Activated B cell treated with CpG ODN at 0.5 μM for 24 hours (primary cell): ENCODE data around the gene TMEM238. TPM values are rescaled to one million over a fixed set of nuclear protein-coding genes. Genes with fewer than 3 reads are reported as not detected.

Source experiments
- ATAC-seq: fragments of 200-7000 bp; cut with Tn5 transposase; one replicate; pipeline ENCODE4 v1.10.0; 2021; ENCODE audit warnings: low read depth, mild to moderate bottlenecking, moderate library complexity
- CTCF ChIA-PET: fragments of 350-600 bp; sonication (Branson Sonifier 250); formaldehyde crosslinking; loops from one replicate; lab custom pipeline; 2021; ENCODE audit warnings: antibody characterized with exemption; lab: Charles Lee
- POLR2A ChIA-PET: fragments of 350-600 bp; sonication (Branson Sonifier 250); formaldehyde crosslinking; loops from one replicate; lab custom pipeline; 2021; ENCODE audit warnings: antibody characterized with exemption; lab: Charles Lee
- DNase-seq: peaks from one replicate; pipeline ENCODE4 v3.0.0; 2022
- H3K27ac Mint-ChIP-seq: one replicate; pipeline ENCODE4 v1.8.0; 2020; ENCODE audit warnings: mixed read lengths
- H3K27me3 Mint-ChIP-seq: one replicate; pipeline ENCODE4 v1.8.0; 2021; ENCODE audit warnings: mixed read lengths
- H3K36me3 Mint-ChIP-seq: one replicate; pipeline ENCODE4 v1.8.0; 2021; ENCODE audit warnings: low read depth, mixed read lengths
- H3K4me1 Mint-ChIP-seq: one replicate; pipeline ENCODE4 v1.8.0; 2021; ENCODE audit warnings: mixed read lengths
- H3K4me3 Mint-ChIP-seq: one replicate; pipeline ENCODE4 v1.8.0; 2020; ENCODE audit warnings: mild to moderate bottlenecking, mixed read lengths
- H3K9me3 Mint-ChIP-seq: one replicate; pipeline ENCODE4 v1.8.0; 2020; ENCODE audit warnings: mixed read lengths
- intact Hi-C: fragments of 100-400 bp; cut with micrococcal nuclease; formaldehyde crosslinking; loops from one replicate; pipeline ENCODE4 v1.15.1; 2024
- total RNA-seq: library from RNA; stranded (reverse); gene quantifications from 2 replicates; pipeline ENCODE4 v1.2.3, GENCODE V29; 2022
- TF ChIP-seq, protein P1 (sequence below): fragments of 200-600 bp; IDR thresholded peaks from one replicate; pipeline ENCODE4 v1.8.0; 2022; ENCODE audit warnings: antibody characterized with exemption, mild to moderate bottlenecking

The TMEM238 gene
- total RNA-seq, 1 donor from 2014 or later = 3.8 TPM

DNA sequence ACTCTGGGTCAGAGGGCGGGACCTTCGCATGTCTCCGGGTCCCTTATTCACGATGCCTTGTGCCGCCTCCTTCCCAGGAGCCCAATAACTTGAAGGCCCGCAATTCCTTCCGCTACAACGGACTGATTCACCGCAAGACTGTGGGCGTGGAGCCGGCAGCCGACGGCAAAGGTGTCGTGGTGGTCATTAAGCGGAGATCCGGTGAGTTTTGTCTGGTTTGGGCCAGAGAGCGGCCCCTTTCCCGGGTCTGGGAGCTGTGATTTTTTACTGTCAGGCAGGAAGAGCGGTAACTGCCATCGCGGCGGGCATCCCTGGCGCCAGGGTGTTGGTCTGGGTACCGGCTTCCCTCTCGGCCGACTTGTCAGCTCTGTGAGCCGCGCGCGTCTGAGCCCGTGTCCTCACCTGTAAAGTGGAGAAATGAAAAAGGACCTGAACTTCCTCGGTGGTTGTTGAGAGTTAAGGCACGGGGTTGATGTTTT is 2.4 kb upstream of the TMEM238 start:
- intact Hi-C loops = loop anchor here (1.0 kb wide), 1 partner anchor 117 kb away; no protein-coding TSS in a partner anchor
- ATAC-seq = no peak
- H3K4me3 Mint-ChIP-seq = peak overlapping the region; percentile 100
- H3K27me3 Mint-ChIP-seq = no peaks in the 10 kb centered on the region
- peaks cover 59% of the 10 kb centered on the region for H3K36me3 Mint-ChIP-seq
- H3K9me3 Mint-ChIP-seq = no peaks in the 10 kb centered on the region
- TF ChIP-seq, protein P1, sequence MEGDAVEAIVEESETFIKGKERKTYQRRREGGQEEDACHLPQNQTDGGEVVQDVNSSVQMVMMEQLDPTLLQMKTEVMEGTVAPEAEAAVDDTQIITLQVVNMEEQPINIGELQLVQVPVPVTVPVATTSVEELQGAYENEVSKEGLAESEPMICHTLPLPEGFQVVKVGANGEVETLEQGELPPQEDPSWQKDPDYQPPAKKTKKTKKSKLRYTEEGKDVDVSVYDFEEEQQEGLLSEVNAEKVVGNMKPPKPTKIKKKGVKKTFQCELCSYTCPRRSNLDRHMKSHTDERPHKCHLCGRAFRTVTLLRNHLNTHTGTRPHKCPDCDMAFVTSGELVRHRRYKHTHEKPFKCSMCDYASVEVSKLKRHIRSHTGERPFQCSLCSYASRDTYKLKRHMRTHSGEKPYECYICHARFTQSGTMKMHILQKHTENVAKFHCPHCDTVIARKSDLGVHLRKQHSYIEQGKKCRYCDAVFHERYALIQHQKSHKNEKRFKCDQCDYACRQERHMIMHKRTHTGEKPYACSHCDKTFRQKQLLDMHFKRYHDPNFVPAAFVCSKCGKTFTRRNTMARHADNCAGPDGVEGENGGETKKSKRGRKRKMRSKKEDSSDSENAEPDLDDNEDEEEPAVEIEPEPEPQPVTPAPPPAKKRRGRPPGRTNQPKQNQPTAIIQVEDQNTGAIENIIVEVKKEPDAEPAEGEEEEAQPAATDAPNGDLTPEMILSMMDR = no peak
- CTCF ChIA-PET = interaction anchor here (1.1 kb wide), 1 partner anchor 117 kb away, joined by 3 read pairs; no protein-coding TSS in a partner anchor
- POLR2A ChIA-PET = interaction anchor here (1.2 to 11.3 kb wide), 6 partner anchors 16 to 131 kb away, joined by 3 to 215 read pairs (median 10); partner anchors contain the start of genes PPP6R1, UBE2S and ZNF628
- DNase-seq = no peak
- H3K4me1 Mint-ChIP-seq = peaks cover 67% of the 10 kb centered on the region
- H3K27ac Mint-ChIP-seq = peak overlapping the region; percentile 99

DNA sequence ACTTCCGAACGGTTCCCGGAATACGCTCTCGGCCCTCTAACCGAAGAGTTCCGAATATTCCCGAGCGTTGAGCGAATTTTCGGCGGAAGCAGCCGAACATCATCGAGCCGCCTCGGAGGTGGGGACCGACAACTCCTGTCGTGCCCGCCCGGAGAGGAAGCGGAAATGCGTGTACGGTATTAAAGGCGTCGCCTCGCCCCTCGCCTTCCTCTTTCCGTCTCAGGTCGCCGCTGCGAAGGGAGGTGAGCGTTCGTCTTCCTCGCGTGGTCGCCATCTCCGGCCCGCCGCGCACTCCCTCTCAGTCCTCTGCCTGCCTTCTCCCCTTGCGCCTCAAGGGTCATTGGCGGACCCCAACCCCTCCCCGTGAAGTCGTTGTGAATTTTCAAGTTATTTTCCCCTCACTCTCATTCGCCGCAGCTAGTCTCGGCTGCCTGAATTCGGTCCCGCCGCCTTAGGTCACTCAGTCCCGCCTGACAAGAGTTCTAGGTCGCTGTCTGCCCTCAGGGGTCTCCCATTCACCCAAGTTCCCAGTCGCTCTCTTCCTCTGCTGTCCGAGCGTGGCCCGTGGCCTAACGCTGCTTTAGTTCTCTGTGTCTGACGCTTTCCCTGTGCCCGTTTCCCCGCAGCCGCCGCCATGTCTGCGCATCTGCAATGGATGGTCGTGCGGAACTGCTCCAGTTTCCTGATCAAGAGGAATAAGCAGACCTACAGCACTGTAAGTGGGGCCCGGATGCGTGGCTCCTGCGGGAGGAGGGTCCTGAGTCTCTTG is 1.8 kb upstream of the TMEM238 start, which contains the start of gene RPL28:
RPL28 (plus strand) TSS at position 209 of the 769 bp plus-strand sequence; CDS start at position 635, 426 bp downstream.
- peaks cover 67% of the 10 kb centered on the region for H3K4me1 Mint-ChIP-seq
- TF ChIP-seq, protein P1 = no peak
- H3K27ac Mint-ChIP-seq = peak within 1 kb of the TSS; percentile 99
- H3K36me3 Mint-ChIP-seq = peaks cover 52% of the 10 kb centered on the region
- intact Hi-C loops = loop anchor here (1.0 to 2.0 kb wide), 12 partner anchors 22 to 1249 kb away; partner anchors contain the start of genes CNOT3, FIZ1, KMT5C and PPP6R1
- ATAC-seq = peak; percentile 79
- POLR2A ChIA-PET = interaction anchor here (0.5 to 11.3 kb wide), 9 partner anchors 17 to 221 kb away, joined by 3 to 215 read pairs (median 6); partner anchors contain the start of genes ISOC2, PPP6R1, UBE2S and ZNF628
- DNase-seq = peak; percentile 95
- H3K9me3 Mint-ChIP-seq = no peaks in the 10 kb centered on the region
- H3K27me3 Mint-ChIP-seq = no peaks in the 10 kb centered on the region
- H3K4me3 Mint-ChIP-seq = peak within 1 kb of the TSS; percentile 100
- CTCF ChIA-PET = no interaction called here

DNA sequence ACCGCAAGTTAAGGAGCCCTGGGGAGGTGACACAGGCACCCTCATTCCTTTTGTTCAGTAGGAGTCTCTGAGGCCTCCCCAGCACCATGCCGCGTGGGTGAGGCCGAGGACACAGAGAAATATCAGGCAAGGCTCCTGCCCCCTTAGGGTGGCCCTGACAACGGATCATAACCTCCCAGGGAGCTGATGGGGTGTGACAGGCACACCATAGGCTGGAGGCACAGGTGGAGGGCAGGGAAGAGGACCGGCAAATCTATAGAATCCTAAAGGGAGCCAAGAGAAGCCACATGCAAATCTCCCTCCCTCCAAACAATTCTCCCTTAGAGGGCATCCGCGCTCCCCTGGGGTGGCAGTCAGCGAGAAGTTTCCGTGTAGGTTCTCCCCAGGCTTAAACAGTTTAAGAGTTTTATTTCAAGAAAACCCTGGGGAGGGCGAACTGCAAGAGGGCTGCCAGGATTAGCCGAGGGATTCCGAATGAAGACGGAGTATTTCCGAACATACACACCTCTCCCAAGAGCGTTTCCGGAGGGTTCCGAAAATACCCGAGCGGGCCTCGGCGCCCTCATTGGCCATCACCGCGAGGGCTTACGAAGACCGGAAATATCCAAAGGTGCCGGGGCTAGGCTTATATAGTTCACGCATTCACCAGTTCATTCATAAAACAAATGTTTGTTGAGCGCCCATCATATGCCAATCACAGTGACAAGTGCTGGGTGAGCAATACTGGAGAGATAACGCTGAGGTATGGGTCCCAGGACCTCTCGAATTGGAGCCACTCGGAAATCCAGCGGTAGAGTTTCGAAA is 1.0 kb upstream of the TMEM238 start:
- peak overlapping the region; percentile 100 for H3K4me3 Mint-ChIP-seq
- H3K27me3 Mint-ChIP-seq = no peaks in the 10 kb centered on the region
- peaks cover 45% of the 10 kb centered on the region for H3K36me3 Mint-ChIP-seq
- peak; percentile 76 for ATAC-seq
- POLR2A ChIA-PET = interaction anchor here (0.5 to 11.3 kb wide), 19 partner anchors 8 to 269 kb away, joined by 3 to 215 read pairs (median 6); partner anchors contain the start of genes FIZ1, ISOC2, KMT5C and PPP6R1
- peaks cover 63% of the 10 kb centered on the region for H3K4me1 Mint-ChIP-seq
- no peaks in the 10 kb centered on the region for H3K9me3 Mint-ChIP-seq
- H3K27ac Mint-ChIP-seq = peak overlapping the region; percentile 99
- peak; percentile 85 for DNase-seq
- intact Hi-C loops = loop anchor here (1.0 to 2.0 kb wide), 11 partner anchors 23 to 1248 kb away; partner anchors contain the start of genes CNOT3, FIZ1, KMT5C and PPP6R1
- CTCF ChIA-PET = interaction anchor here (1.4 to 3.1 kb wide), 6 partner anchors 46 to 244 kb away, joined by 3 to 18 read pairs (median 6); partner anchors contain the start of gene KMT5C
- TF ChIP-seq, protein P1 = no peak

DNA sequence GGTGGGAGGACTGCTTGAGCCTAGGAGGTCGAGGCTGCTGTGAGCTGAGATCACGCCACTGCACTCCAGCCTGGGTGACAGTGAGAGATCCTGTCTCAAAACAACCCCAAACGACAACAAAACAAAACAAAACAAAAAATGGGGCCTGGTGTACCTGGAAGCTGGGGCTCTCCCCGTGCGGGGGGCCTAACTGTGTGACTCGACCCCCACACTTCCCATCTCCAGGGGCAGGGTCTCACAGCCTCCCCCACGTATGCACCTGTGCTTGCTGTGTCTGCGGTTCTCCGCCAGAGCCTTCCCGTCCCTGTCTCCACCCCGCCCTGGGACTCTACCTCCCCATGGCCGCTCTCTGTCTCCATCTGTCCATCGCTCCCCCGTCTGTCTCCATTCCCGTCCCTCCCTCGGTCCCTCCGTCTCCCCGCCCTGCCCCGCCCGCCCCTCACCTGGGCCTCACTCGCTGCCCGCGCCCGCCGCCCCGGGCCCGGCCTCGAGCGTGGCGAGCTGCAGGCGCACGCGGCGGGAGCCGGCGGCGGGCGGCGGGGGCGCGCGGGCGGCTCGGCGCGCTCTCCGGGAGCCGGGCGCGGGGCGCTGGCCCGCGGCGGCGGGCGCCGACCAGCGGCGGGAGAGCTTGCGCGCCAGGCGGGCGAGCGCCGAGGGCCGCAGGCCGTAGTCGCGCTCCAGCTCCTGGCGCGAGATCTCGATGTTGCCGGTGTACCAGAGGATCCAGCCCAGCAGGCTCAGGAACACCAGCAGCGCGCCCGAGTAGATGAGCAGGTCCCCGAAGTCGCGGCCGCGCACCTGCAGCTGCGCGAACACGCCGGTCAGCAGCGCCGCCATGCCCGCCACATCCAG is 587 bp downstream of the TMEM238 start:
- Mint-ChIP-seq H3K27me3 (no peaks in the 10 kb centered on the region), H3K4me3 (peak overlapping the region; percentile 80), H3K27ac (peak overlapping the region; percentile 68), H3K36me3 (peaks cover 29% of the 10 kb centered on the region), H3K4me1 (peaks cover 50% of the 10 kb centered on the region), H3K9me3 (no peaks in the 10 kb centered on the region)
- CTCF ChIA-PET = interaction anchor here (0.6 to 3.1 kb wide), 14 partner anchors 24 to 242 kb away, joined by 3 to 18 read pairs (median 4); partner anchors contain the start of genes HSPBP1, KMT5C and UBE2S
- intact Hi-C loops = loop anchor here (2.0 kb wide), 1 partner anchor 241 kb away; the partner anchor contains the start of gene ZNF784
- DNase-seq = no peak
- TF ChIP-seq, protein P1 = no peak
- peak; percentile 3 for ATAC-seq
- POLR2A ChIA-PET = interaction anchor here (0.6 to 11.3 kb wide), 16 partner anchors 10 to 429 kb away, joined by 3 to 215 read pairs (median 6); partner anchors contain the start of genes KMT5C, PPP6R1, U2AF2 and UBE2S
